ENCODE results near the gene USP15.

DNA sequence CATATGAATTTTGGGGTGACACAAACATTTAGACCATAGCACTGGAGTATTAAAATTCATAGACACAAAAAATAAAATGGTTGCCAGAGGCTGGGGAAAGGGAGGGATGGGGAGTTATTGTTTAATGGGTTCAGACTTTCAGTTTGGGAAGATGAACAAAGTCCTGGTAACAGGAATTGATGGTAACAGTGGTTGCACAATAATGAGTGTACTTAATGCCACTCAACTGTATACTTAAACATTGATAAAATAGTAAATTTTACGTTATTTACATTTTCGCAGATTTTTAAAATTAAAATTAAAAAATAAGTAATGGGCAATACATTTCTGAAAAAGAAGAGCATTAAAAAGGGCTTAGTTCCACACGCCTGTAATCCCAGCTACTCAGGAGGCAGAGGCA lies 35.6 kb upstream of the USP15 start:
- TF ChIP-seq, protein P1, sequence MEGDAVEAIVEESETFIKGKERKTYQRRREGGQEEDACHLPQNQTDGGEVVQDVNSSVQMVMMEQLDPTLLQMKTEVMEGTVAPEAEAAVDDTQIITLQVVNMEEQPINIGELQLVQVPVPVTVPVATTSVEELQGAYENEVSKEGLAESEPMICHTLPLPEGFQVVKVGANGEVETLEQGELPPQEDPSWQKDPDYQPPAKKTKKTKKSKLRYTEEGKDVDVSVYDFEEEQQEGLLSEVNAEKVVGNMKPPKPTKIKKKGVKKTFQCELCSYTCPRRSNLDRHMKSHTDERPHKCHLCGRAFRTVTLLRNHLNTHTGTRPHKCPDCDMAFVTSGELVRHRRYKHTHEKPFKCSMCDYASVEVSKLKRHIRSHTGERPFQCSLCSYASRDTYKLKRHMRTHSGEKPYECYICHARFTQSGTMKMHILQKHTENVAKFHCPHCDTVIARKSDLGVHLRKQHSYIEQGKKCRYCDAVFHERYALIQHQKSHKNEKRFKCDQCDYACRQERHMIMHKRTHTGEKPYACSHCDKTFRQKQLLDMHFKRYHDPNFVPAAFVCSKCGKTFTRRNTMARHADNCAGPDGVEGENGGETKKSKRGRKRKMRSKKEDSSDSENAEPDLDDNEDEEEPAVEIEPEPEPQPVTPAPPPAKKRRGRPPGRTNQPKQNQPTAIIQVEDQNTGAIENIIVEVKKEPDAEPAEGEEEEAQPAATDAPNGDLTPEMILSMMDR (IDR thresholded peaks at IDR 0.05; ENCODE audit: low read depth, low read length, poor library complexity, severe bottlenecking), result no peak
- TF ChIP-seq EZH2phosphoT487 (IDR thresholded peaks at IDR 0.05; ENCODE audit: borderline replicate concordance, low read length), result no peak
